Measurements from ENCODE around the gene NCAPD3. TPM values are rescaled to one million over a fixed set of nuclear protein-coding genes. Genes with fewer than 3 reads are reported as not detected.

NCAPD3 gene
- total and polyA plus RNA-seq, 2 of the 13 experiments (the other 11 are each of a cell fraction or from before 2014, with no cell fraction given) = 20.7 to 25.6 TPM

GRCh38 chr11:134236834-134237556 is 13.2 kb upstream of the NCAPD3 start (continued):
- TF ChIP-seq ZNF207 (IDR thresholded peaks at IDR 0.05; ENCODE audit: borderline replicate concordance) (no peak), ZBTB34 (CRISPR knock-in tag; IDR thresholded peaks at IDR 0.05) (no peak)

- peak; percentile 41 for DNase-seq (ENCODE audit: low spot score)
- CTCF ChIA-PET (ENCODE audit: low intra/inter-chr PET ratio, low total read pairs) = no interaction called here
- FAIRE-seq = peak; percentile 67
- intact Hi-C loops (cut with micrococcal nuclease; ENCODE audit: unreplicated experiment) = no loop called here
- Histone ChIP-seq H3K36me3 (replicated peaks in 1 of 2; ENCODE audit: control insufficient read depth in 1 of 2, insufficient read depth in 2 of 2, low read length in 2 of 2) (peaks cover 3 to 5% of the 10 kb centered on the region in 2 experiments; a peak in 3 of 5 replicates), H3K9ac (ENCODE audit: insufficient read depth, low read depth, low read length) (no peak overlapping the region), H3K27me3 (ENCODE audit: control insufficient read depth in 1 of 2, insufficient read depth in 2 of 2, low read length in 2 of 2) (no peaks in the 10 kb centered on the region), H3K9me3 (ENCODE audit: low read length) (no peaks in the 10 kb centered on the region), H2AFZ (ENCODE audit: low read length) (no peak overlapping the region), H3K4me1 (ENCODE audit: insufficient read depth, low read length) (peaks cover 26% of the 10 kb centered on the region), H3K79me2 (ENCODE audit: insufficient read depth, low read length) (no peaks in the 10 kb centered on the region), H3K4me3 (replicated peaks in 1 of 3; ENCODE audit: insufficient read depth in 1 of 3, low read depth in 2 of 3, low read length in 3 of 3) (no peak overlapping the region), H4K20me1 (ENCODE audit: insufficient read depth, low read length) (peaks cover 7% of the 10 kb centered on the region), H3K27ac (ENCODE audit: extremely low read length, insufficient read depth, low read length) (peak overlapping the region; percentile 20), H3K4me2 (ENCODE audit: low read depth, low read length) (no peak overlapping the region)
- peak; percentile 94 for ATAC-seq
- POLR2A ChIA-PET = interaction anchor here (1.8 kb wide), 1 partner anchor 11 kb away, joined by 24 read pairs; the partner anchor contains the start of genes NCAPD3 and VPS26B
- BruUV-seq (replicated peaks) = no TSS peak
- 23% methylated on average over 3 of the region's 3 CpGs for WGBS (ENCODE audit: low lambda C conversion rate)
- in situ Hi-C loops (cut with HindIII; ENCODE audit: extremely low pct_ligation_motif_present, low pct_unique_long_range_greater_than_20kb) = no loop called here
- no peak for TF ChIP-seq SNAPC2 (CRISPR knock-in tag; IDR thresholded peaks at IDR 0.05)
- no peak for TF ChIP-seq ZBTB42 (CRISPR knock-in tag; IDR thresholded peaks at IDR 0.05)
- no peak for TF ChIP-seq YEATS4 (CRISPR knock-in tag; IDR thresholded peaks at IDR 0.05; ENCODE audit: borderline replicate concordance)
- peak; percentile 16; the same call in 1 of the 2 replicates for TF ChIP-seq HMG20A (CRISPR knock-in tag; IDR thresholded peaks at IDR 0.05; ENCODE audit: borderline replicate concordance)
- TF ChIP-seq GRHL1 (CRISPR knock-in tag; conservative IDR thresholded peaks at IDR 0.05) = no peak
- no peak for TF ChIP-seq TBX3 (IDR thresholded peaks at IDR 0.05; ENCODE audit: borderline replicate concordance)
- TF ChIP-seq ZKSCAN5 (CRISPR knock-in tag; IDR thresholded peaks at IDR 0.05) = no peak
- TF ChIP-seq GMEB1 (CRISPR knock-in tag; IDR thresholded peaks at IDR 0.05; ENCODE audit: borderline replicate concordance) = no peak
- TF ChIP-seq DMTF1 (CRISPR knock-in tag; IDR thresholded peaks at IDR 0.05) = no peak
- no peak for TF ChIP-seq IKZF1 (IDR thresholded peaks at IDR 0.05)
- no peak for TF ChIP-seq CREB1 (IDR thresholded peaks at IDR 0.05)
- TF ChIP-seq CREB1 (CRISPR knock-in tag; IDR thresholded peaks at IDR 0.05) = 0 out of 2 replicates have a peak, but pooled peaks have one; percentile 16
- no peak for TF ChIP-seq ZIK1 (CRISPR knock-in tag; IDR thresholded peaks at IDR 0.05; ENCODE audit: borderline replicate concordance, low read depth)
- no peak for TF ChIP-seq ZNF678 (CRISPR knock-in tag; IDR thresholded peaks at IDR 0.05)
- TF ChIP-seq HNF4A (CRISPR knock-in tag; IDR thresholded peaks at IDR 0.05) = peak; percentile 84
Measured at GRCh38 chr11:134235399-134235798, 11.6 kb upstream of the NCAPD3 start.
